HG02981 (cell line): Measurements from ENCODE around the gene RALGPS1.

ENCODE experiments used
- ATAC-seq: cut with Tn5 transposase; IDR thresholded peaks from one replicate; pipeline ENCODE4 v1.9.1; 2021; ENCODE audit warnings: mild to moderate bottlenecking, moderate library complexity; ENCODE audit not compliant: unreplicated experiment

The RALGPS1 gene

DNA sequence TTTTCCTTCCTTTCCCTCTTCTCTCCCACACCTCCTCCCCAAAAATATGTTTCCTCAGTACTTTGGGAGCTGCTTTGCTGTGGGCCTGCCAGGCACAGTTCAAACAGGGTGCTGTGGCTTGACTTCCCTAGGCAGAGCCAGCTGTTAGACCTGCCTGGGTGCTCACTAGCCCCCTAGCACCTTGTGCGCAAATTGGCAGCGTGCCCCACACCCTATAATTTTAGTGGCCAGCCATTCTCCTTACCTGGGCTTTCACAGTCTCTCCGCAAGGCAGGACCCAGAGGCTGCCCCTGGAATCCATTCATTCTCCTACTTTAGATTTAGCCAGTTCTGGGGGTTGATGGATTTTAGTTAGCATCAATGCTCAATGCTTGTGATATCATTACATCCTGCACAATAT is 135.6 kb downstream of the RALGPS1 start:
- ATAC-seq: no peak

DNA sequence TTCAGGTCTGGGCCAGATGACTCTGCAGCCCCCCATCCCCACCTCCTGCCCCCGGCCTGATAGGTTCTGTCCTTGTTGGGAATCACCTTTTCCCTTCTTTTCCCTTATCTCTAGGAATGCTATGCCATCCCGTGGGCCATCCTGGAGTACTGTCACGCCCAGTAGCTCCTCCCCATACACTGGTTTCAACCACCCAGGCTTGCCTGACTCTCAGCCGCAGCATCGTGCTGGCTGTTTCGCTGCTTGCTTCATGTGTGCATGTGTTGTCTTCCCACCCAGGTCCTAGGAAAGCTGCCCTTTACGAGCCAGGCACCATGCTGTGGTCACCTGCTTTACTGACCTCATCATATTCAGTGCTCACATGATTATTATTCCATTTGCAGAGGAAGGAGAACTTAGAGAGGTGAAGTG is 136.0 kb downstream of the RALGPS1 start:
- ATAC-seq: no peak

DNA sequence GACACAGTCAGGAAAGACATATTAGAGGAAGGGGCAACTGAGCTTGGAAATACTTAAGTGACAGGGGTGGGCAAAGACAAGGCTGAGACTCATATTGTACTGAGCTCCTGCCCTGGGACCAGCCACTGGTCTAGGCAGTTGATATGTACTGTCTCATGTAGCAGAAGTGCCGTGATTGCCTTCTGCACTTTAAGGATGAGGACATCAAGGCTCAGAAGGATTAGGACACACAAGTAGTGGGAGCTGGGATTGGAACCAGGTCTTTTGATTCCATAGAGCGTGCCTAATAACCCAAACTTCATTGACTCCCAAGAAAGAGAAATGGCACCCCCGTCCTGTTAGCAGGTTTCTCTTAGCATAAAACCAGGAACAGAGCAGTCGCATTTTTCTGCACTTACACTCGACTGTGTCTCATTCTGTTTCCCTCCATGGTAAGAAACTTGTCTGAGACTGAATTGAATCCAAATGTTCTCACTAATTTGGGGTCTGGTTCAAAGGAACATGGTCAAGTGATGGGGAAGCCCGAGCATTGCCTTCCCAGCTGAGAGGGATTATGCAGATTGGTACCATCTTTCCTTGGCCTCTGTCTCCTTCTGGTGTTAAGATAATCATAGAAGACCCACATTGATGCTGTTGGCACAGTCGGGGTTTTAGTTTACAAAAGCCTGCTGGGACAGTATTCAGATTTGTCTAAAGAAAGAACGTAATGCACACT is 137.5 kb downstream of the RALGPS1 start:
- no peak for ATAC-seq

DNA sequence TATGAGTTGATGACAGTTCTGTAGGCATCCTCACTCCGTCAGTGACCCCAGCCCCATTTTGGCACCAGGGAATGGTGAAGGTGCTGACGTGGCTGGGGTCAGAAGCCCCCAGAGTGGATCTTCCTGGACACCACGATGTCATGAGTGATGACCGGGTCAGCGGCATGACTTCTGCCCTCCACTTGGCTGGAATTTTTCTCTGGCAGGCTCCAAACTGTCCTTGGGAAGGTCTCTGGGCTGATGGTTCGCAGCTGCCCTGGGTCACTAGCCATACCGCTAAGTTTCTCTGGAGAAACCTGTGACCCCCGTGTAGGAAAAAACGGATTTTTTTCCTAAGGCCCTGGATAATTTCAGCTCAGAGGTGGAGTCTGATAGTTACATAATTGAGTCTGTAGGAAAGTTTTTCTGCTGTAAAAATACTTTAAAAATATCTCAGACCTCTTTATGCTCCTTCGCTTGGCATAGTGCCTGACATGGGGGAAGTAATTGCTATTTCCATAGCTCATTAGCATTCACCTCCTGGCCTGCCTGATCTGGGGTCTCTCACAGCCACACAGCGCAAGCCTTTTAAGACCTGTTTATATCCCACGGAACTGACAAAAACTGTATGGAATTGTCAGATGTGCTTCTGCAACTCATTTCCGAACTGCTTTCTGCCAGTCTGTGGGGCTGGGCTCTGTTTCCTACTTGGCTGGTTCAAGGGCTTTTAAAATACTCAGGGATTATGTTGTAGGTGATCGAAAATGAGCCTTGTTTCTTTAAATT is 138.7 kb downstream of the RALGPS1 start:
- ATAC-seq: no peak

DNA sequence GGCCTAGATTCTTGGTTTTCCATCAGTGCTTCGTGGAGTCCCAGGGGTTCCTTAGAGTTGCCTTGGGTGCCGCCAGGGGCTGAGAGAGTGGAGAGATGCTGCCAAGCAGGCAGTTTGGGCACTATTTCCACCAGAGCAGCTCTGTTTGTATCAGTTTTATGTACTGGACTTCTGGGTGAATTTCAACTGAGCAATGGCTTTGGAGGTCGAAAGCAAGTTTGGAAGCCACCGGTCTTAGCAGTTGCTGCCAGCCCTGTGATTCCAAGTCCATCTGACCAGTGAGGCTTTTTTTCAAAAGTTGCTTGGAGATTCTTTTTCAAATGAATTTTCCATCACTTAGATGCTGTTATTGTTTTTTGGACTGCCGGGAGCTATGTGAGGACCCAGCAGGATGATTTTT is 139.4 kb downstream of the RALGPS1 start:
- ATAC-seq: no peak

DNA sequence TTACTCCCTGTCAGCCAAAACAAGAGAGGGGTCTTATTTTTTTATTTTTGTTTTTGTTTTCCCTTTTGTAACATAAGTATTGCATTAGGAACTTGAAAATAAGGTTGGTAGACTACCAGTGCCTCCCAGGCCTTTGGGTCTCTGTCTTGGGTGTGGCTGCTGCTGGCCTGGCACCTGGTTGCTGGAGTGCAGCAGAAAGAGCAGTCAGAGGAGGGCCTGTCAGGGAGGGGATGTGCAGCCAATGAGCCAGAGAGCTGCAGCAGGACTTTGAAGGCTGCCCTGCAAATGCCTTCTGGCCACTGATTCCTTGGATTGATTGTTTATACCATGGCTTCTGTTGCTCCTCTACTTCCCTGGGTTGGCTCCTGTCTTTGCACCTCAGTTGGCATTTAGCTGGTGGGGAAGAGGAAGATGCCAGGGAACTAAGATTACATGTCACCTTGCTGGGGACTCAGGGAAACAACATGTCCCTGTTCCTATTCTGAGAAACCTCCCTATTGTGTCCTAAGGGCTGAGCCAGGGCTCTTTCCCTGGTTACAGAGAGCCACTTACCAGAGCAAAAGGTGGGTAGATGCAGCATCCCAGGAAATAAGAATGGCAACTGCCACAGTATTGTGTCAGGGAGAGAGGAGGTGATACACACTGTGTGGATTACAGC is 141.3 kb downstream of the RALGPS1 start:
- ATAC-seq: no peak

DNA sequence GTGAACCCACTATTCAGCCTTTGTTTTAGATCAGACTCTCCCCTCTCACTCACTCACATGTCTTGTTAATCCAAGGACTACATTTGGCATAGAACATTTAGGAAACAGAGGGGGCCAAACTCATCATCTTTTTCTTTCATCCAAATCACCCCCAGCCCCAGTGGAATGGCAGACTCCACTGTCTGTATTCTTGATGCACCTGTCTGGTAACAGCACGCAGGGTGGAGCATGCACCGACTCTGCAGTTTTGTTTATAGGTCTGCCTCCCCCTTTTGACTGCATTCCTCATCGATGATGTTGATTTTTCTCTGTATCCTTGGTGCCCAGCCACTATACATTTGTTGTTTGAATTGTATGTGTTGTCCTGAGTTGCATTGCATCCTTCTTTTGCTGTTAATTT is 141.9 kb downstream of the RALGPS1 start:
- no peak for ATAC-seq

DNA sequence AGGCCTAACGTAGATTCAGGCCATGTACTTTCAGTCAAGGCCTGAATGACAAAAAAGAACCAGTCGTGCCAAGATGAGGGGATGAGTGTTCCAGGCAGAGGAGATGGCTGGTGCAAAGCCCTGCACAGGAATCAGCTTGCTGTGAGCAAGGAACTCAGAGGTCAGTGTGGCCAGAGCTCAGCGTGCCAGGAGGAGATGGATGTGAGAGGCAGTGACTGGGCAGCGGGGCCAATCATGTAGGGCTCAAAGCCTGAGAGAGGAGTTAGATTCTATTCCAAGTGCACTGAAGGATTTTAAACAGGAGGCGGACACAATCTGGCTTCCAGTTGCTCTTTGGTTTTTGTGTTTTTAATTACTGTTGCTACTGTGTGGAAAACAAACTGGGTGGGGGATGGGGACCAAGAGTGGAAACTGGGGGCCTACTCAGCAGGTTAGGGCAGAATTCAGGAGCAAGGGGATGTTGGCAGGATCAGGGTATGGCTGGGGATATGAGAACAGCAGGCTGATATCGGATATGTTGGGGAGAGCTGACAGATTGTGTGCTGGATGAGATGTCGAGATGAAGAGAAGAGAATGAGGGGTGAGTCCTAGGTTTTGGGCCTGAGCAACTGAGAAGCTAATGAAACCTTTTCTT is 143.5 kb downstream of the RALGPS1 start:
- ATAC-seq: no peak

DNA sequence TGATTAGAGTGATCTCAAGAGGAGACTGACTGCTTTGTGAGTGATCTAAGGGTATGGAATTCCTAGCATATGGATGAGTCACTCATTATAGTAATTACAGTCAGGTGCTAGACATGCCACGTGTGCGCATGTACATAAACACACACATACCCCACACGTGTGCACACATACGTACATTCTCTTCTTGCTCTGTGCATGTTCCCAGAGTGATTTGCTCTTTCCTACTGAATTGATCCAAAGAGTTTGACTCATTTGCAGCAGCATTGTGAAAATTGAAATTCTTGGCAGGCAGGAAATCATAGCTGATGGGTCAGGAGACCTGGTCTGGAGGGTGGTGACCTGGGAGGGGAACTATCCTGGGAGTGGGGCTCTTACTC is 144.1 kb downstream of the RALGPS1 start:
- no peak for ATAC-seq

DNA sequence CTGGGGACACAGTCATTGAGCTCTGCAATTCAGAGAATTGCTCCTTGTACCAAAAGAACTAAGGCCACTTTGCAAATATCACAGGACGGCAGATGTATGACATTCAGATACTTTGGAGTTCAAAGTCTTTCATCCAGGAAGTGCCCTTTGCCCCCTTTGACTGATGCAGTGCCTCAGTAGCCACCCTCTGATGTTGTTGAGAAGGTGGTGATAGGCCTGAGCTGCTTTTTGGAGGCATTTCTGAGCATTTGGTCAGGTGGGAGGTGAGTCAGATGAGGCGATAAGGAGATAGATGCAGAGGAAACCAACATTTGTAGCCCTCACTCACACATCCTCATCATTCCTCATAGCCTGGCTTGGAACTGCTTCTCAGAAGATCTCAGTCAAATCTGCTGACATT is 144.4 kb downstream of the RALGPS1 start:
- ATAC-seq: no peak

DNA sequence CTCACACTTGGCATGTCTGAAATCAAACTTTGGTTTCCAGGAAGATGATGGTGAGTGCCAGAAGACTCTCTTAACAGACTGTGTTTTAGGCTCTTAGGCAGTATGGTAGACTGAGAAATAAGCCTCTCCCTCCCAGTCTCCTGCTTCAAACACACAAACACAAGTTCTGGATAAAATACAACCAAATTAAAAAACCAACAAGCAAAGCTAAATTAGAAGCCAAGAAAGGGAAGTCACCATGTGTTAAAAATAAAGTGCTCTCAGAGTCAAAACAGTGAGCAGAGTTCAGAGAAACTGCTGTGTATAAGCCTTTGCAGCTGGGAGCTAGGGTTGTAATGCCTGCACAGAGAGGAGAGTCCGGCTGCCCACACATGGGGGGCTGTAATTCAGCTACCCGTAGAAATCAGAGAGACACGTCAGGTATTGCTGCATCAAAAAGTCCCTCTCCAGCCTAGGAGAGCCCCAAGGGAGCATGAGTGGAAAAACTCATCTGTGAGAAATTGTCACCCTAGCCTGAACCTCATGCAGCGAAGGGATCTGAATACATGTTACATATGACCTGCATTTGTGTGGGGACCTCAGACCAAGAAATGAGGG is 145.3 kb downstream of the RALGPS1 start:
- no peak for ATAC-seq

DNA sequence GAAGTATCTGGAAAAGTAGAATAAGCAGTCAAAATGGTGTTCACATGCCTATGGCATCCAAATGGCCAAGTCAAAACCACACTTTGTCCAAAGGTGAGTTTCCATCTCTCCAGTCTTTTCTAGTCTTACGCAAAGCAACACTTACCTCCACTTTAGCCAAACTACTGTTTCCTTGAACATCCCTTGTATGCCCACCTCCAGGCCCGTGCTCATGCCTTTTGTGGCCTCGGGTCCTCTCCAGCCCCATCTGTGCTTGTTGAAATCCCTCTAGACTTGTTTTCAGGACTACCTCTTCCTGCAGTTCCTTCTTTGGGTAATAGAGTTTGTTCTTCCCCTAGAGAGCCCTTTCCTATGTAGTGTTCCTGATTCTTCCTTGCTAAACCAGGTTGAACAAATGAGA is 146.8 kb downstream of the RALGPS1 start:
- ATAC-seq: no peak

DNA sequence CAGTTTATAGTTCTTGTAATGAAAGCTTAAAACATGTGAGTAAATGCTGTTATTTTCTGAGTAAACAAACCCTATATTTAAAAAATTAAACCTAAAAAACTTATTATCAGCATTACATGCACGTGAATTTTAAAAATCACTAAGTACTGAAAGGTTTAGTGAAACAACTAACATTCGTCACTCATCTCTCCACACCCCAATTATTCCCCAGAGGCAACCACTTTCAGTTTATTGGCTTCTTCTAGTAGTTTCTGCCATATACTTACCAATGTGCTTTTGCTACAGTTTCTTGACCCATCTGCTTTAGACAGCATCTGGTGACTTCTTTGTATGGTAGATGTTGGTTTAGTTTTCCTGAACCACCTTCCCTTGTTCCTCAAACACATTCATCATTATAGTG is 149.8 kb downstream of the RALGPS1 start:
- ATAC-seq: no peak

DNA sequence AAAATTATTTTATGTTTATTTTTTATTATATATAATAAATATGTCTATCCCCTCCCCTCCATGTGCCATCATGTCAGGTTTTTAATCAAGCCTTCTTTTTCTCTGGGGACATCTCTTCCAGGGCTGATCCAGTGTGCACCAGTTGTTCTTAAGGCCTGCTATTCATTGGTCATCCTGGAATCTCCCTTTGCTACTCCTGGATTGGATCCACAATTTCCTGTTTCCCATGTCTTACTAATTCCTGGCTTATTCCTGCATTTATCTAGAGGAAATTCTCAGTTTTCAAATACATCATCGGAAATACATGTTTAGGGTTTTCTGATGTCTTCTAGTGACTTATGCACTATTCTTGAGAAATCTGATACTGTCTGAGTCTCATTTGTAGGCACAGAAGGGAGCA is 151.0 kb downstream of the RALGPS1 start:
- ATAC-seq: no peak

DNA sequence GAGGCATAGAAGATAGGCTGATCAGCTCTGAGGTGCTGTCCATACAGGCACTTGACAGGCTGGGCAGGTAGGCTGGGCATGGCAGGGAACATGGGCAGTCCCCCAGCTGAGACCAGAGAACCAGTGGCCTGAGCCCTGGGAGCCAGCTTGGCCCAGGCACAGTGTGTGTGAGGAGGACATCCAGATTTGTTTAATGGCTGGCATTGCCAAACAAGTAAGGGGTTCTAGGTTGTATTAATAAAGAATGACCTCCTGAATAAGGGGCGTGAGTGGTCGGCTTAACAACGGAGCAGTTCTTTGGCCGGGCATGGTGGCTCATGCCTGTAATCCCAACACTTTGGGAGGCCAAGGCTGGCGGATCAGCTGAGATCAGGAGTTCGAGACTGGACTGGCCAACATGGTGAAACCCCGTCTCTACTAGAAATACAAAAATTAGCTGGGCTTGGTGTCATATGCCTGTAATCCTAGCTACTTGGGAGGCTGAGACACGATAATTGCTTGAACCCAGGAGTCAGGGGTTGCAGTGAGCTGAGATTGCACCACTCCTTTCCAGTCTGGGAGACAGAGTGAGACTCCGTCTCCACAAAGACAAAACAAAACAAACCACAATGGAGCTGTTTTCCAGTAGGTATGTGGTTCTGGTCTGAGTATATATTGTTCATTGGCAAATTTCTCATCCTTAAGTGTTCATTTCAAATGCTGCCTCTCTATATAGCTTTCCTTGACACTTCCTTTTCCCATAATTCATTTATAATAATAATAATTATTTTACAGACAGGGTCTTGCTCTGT is 151.7 kb downstream of the RALGPS1 start:
- no peak for ATAC-seq

DNA sequence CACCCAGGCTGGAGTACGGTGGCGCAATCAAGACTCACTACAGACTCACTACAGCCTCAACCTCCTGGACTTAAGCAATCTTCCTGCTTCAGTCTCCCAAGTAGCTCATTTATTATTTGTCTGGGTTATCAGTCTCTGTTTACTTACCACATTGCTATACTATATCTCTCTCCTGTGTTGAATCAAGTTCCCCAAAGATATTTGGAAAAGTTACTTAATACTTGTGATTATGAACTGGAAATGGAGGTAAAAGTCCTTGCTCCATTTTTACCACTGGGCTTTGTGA is 152.2 kb downstream of the RALGPS1 start:
- no peak for ATAC-seq

DNA sequence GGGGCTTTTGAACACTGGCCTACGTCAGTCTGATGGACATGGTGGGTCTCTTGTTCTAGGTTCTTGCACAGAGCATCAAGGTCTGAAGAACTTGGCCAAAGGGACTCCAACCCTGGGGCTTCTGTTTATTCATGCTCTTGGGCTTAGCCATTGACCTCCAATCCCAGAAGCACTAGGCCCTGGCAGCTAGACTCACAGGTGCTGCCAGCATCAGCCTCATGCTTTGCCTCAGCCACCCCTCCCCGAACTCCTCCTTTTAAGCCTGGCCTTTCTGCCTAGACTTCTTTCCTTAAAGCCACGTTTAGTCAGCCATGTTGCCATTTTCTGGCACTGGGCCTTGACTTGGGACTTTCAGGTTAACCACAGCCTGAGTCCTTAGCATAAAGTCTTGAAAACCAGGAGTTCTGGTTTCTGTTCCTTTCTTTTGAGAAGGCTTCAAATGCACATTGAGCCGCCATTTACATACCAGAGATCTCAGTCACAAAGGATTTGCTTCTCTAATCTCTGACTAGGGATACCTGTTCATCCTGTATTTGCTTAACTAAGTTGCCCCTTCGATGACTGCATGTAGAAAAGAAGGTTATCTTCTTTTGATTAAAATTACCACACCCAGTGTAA is 153.1 kb downstream of the RALGPS1 start:
- no peak for ATAC-seq

DNA sequence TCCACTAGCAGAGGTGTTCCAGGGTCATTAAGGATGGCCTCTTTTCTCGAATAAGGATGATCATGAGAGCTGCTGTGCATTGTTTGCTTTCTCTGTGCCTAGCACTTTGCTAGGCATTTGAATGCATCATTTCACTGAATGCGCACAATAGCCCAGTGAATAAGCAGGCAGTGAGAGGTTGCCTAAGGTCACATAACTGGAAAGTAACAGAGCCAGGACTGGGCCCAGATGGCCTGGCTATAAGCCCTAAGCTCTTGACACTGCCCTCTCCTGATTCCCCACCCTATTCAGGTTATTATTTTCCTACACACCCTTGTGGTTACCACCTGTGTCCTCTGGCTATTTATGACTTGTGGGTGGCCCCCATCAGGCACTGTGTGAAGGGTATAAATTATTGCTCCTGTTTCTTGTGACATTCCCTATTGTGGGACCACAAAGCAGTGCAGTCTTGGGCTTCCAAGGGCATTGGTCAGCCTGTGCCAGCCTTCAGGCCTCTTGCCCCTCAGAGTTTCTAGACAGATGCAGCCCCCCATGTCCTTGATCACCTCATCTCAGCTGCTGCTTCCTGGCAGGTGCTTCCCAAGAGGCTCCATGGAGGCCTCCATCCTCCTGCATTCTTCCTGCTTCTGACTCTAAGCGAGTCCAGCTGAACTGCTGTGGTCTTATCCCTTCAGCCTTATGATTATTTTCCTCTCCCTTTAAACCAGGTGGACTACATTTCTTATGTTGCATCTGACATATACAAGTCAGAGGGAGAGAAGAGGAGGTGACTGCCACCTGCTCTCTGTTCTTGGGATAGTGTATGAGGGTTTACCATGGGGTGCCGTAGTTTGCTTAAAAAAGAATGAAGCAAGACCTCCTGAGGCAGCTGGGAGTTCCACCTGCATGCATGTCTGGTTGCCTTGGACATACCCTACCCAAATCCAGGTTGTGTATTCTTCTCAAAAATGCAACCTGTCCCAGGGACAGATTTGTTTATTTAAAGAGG is 160.3 kb downstream of the RALGPS1 start:
- no peak for ATAC-seq
